ENCODE data around the gene MRPL28. TPM values are rescaled to one million over a fixed set of nuclear protein-coding genes. Genes with fewer than 3 reads are reported as not detected.

The MRPL28 gene
- total RNA-seq, 4 donors from 2014 or later, result 47.7 to 93.5 (median 55.8) TPM

DNA sequence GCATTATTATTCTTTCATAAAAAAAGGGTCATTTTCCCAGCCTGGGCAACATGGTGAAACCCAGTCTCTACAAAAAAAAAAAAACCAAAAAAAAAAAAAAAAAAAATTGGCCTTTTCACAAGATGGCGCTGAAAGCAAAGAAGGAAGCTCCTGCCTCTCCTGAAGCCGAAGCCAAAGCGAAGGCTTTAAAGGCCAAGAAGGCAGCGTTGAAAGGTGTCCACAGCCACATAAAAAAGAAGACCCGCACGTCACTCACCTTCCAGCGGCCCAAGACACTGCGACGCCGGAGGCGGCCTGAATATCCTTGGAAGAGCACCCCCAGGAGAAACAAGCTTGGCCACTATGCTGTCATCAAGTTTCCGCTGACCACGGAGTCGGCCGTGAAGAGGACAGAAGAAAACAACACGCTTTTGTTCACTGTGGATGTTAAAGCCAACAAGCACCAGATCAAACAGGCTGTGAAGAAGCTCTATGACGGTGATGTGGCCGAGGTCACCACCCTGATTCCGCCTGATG, 16.4 kb upstream of the MRPL28 start:
- peak overlapping the region in 2 of 4 donors; percentile 40 to 75 for H3K27ac ChIP-seq
- no peak for ATAC-seq
- H3K4me3 ChIP-seq, result no peak overlapping the region
- H3K36me3 ChIP-seq, result no peaks in the 10 kb centered on the region
- WGBS, 2 donors (ENCODE audit: low coverage in 1 of 2), result 65 to 74% methylated on average over 17 to 19 of the region's 19 CpGs
- H3K4me1 ChIP-seq, result peaks cover 0 to 55% (median 10%) of the 10 kb centered on the region in 3 donors
- no peaks in the 10 kb centered on the region for H3K27me3 ChIP-seq
- H3K9me3 ChIP-seq, result no peaks in the 10 kb centered on the region
- no peak for TF ChIP-seq EP300 (IDR thresholded peaks at IDR 0.05)
- TF ChIP-seq POLR2AphosphoS5 (IDR thresholded peaks at IDR 0.05), result no peak
- TF ChIP-seq POLR2A (IDR thresholded peaks at IDR 0.05), result no peak
- TF ChIP-seq CTCF (IDR thresholded peaks at IDR 0.05), result no peak

- 51 to 59% methylated on average over 2 to 16 of the region's 33 CpGs for WGBS, 2 donors (ENCODE audit: low coverage in 1 of 2)
- no peaks in the 10 kb centered on the region for H3K9me3 ChIP-seq
- H3K27ac ChIP-seq, result peak overlapping the region in 3 of 4 donors; percentile 12 to 87 (median 16)
- peaks cover 0 to 77% (median 28%) of the 10 kb centered on the region in 3 donors for H3K4me1 ChIP-seq
- ATAC-seq, result no peak
- no peaks in the 10 kb centered on the region for H3K36me3 ChIP-seq
- no peak for TF ChIP-seq EP300 (IDR thresholded peaks at IDR 0.05)
- H3K27me3 ChIP-seq, result no peaks in the 10 kb centered on the region
- peak overlapping the region in 1 of 2 donors; percentile 97 for H3K4me3 ChIP-seq
Observed at GRCh38 chr16:383326-384051, 13.2 kb upstream of the MRPL28 start.

GRCh38 chr16:381789-382717, 11.7 kb upstream of the MRPL28 start, which contains the start of gene PGAP6:
TSS of gene PGAP6 (minus strand) at chr16:381978. CDS start at chr16:381821, 157 bp downstream.
- ATAC-seq, result peak; percentile 89
- Histone ChIP-seq H3K4me3 (peak within 1 kb of the TSS; percentile 87 to 97), H3K9me3 (no peaks in the 10 kb centered on the region), H3K36me3 (peaks cover 0 to 7% of the 10 kb centered on the region in 2 donors), H3K4me1 (peaks cover 0 to 63% (median 28%) of the 10 kb centered on the region in 3 donors), H3K27ac (peak within 1 kb of the TSS; percentile 41 to 87 (median 84)), H3K27me3 (no peaks in the 10 kb centered on the region)
- no peak for TF ChIP-seq EP300 (IDR thresholded peaks at IDR 0.05)
- TF ChIP-seq POLR2A (IDR thresholded peaks at IDR 0.05), result peak in 1 of 2 donors; percentile 54
- 0% methylated on average over 13 of the region's 123 CpGs; no CpG with 5 or more reads in 1 of the 2 donors for WGBS, 2 donors (ENCODE audit: low coverage in 1 of 2)

GRCh38 chr16:381012-381788, 10.9 kb upstream of the MRPL28 start:
- no CpG with 5 or more reads among the region's 73 CpGs for WGBS, 2 donors (ENCODE audit: low coverage in 1 of 2)
- Histone ChIP-seq H3K27ac (peak overlapping the region in 3 of 4 donors; percentile 75 to 85 (median 83)), H3K4me3 (peak overlapping the region; percentile 79 to 97), H3K36me3 (peaks cover 0 to 16% of the 10 kb centered on the region in 2 donors), H3K9me3 (no peaks in the 10 kb centered on the region), H3K4me1 (peaks cover 0 to 54% (median 28%) of the 10 kb centered on the region in 3 donors), H3K27me3 (no peaks in the 10 kb centered on the region)
- TF ChIP-seq POLR2A (IDR thresholded peaks at IDR 0.05) (no peak), EP300 (IDR thresholded peaks at IDR 0.05) (no peak), CTCF (IDR thresholded peaks at IDR 0.05) (no peak), POLR2AphosphoS5 (IDR thresholded peaks at IDR 0.05) (no peak)
- peak; percentile 80 for ATAC-seq

- WGBS, 2 donors (ENCODE audit: low coverage in 1 of 2), result no CpG with 5 or more reads among the region's 12 CpGs
- H3K4me3 ChIP-seq, result peak overlapping the region; percentile 79 to 97
- no peaks in the 10 kb centered on the region for H3K9me3 ChIP-seq
- H3K36me3 ChIP-seq, result peaks cover 0 to 21% of the 10 kb centered on the region in 2 donors
- peaks cover 0 to 50% (median 28%) of the 10 kb centered on the region in 3 donors for H3K4me1 ChIP-seq
- H3K27me3 ChIP-seq, result no peaks in the 10 kb centered on the region
- ATAC-seq, result no peak
- peak overlapping the region in 2 of 4 donors; percentile 75 to 85 for H3K27ac ChIP-seq
- TF ChIP-seq POLR2AphosphoS5 (IDR thresholded peaks at IDR 0.05), result no peak
Observed at GRCh38 chr16:380762-381011, 10.3 kb upstream of the MRPL28 start.

Data from gastroesophageal sphincter (tissue), 4 donors.